Fibroblast of skin of back (primary cell): Measurements from ENCODE around the gene EDA.

Source experiments
- DNase-seq: peaks from one replicate; pipeline ENCODE4 v3.0.0-alpha.2; 2013

The EDA gene

DNA sequence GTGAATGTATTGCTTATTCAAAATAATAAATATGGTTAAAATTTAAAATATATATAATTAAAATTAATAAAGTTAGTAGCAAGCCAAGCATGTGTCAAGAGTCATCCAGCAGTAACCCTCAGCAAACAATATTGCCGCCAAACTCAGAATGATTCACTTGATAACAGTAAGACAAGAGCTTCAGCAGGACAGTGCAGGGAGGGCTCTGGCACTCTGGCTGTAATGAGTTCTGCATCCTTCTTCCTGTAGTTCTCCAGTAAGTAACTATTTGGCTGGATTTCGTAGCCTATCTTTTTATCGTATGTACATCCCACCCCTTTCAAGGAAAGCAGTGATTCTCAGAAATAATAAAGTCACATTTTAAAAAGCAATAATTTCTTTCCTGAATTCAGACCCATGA, 464.0 kb downstream of the EDA start:
- DNase-seq = peak; percentile 5

DNA sequence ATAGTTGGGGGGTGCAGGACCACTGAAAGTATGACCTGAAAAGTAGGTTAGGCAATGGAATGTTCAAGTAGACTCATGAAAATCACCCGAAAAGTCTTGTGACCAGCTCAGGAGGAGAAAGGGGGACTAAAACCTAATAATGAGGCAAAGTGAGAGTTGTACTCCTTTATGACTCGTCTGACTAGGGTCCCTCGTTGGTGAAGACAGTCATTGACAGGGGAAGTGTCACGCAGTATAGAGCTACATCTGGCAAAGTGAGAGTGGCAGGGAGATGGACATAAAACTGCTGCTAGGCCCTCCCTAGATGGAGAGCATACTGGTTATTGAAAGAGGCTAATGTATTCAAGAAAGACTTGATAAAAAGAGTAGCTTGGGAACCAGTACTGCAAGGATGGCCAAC, 466.8 kb downstream of the EDA start:
- DNase-seq = no peak

DNA sequence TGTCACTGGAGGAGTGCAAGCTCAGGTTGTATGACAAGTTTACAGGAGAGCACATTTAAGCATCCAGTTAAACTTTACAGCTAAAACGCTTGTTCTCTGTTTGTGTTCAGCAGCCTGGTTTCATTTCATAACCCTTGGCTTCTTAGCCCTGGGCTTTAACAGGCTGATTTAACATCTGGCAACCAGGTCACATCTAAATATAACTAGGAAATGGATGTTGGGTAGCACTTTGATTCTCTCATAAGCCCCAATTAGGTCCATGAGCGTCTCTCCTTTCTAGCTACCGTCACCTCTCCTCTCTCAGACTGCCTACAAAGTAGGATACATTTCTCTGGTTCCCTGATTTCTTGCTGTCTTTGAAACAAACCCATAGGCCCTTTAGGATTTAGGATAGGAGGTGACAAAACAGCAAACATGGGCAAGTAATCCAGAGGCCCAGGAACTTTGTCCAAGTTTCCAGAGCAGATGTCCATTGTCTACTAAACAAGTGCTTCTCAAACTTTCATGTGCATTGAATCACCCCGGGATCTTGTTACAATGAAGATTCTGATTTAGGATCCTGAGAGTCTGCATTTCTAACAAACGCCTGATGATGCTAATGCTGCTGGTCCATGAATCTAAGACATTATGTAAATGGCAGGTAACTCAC, 468.8 kb downstream of the EDA start:
- no peak for DNase-seq

- peak; percentile 56 for DNase-seq
Measured at GRCh38 chrX:70087857-70088630, 472.1 kb downstream of the EDA start.

DNA sequence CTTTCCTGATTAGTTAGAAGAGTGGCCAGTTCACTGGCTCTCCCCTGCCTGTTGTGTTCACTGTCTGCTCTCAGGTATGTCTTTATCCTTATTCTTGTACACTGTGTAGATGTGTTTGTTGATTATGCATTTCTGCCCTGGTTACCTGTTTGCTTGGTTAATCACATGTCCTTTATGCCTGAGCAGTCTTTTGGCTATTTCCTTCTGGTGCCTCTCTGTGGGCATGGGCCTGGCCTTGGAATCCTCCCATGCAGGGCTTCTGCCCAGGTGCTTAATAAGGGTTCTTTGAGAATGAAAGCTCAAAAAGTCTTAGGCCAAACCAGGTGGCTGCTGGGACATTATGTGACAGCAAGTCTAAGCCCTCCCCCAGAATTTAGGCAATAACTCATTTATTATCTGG, 472.8 kb downstream of the EDA start:
- no peak for DNase-seq
